GM11168 (cell line): ENCODE data around the gene SEMA3A.

Experiments used
- in situ Hi-C: fragments of 300-500 bp; cut with MboI; formaldehyde crosslinking; loops from one replicate; pipeline ENCODE4 v1.12.0; 2022; ENCODE audit warnings: low sequenced_read_pairs; ENCODE audit not compliant: unreplicated experiment

The SEMA3A gene

DNA sequence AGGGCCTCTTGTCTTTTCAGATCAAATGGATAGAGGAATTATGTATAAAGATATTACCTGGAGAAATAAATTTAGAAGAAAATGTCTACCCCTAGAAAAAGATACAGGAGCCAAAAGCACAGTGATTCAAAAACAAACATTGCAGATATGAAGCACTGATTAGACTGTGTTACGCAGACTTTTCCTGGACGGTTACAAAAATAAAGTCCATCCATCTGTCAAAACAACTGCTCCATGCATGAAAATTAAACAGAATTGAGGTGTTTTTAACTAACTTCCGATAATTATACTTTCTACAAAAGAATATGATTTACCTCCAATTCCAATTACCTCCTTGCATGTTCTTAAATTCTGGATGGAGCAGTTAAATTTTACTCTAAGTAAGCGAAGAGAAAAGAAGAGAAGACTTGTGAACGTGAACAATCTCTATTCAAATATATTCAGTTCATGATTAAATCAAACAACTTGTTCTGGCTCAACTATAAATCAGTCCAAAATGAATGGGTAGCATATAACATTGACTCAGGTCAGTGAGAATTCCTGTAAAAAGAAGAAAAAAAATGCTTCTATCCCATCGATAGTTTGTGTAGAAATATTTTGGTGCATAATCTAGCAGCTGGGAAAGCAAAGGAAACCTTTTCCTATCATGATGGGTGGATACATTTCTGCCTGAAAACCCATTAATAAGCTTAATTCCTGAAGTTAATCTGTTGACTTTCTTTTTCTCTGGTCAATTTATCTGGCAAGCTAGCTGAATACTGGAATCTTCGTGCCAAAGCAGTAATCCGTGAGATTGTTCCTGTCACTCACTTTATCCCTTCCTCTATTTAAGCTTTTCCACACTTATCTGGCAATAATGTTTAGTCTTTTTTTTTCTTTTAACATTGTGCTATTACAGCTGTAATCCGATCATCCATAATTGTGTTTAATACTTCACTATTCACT lies 80.4 kb downstream of the SEMA3A start:
- in situ Hi-C loops = no loop called here

DNA sequence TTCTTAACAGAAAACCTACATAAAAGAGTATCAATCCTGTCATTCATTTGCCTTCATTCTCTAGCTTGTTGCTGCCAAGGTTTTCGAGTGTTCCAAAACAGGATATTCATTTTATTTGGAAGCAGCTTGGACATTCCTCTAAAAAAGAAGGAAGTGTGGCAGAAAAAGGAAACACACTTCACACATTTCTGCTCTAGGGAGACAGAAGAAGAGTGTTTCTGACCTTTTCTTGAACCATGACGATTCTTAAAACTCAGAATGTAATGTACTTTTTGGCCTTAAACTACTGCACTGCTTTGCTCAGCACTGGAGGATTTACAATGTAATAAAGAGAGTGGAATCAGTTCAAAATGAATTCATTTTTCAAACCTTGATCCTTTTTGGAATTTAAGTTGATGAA lies 81.3 kb downstream of the SEMA3A start:
- in situ Hi-C loops = no loop called here

DNA sequence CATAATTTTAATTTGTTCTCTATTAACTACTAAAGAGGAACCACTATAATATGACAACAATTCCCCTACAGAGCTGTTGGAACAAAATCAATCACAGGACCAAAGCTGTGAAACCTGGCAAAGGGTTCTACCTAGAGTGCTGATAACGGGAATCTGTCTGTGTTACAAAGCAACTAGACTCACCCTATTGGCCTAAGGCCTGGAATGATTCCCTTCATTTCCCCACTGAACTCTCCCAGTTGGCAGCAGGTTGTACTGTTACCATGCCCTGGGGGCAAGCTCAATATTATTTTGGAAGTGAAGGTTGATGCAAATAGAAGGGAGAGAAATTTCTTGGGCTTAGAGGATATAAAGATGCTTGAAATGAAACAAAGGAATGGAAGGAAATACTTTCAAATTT lies 81.8 kb downstream of the SEMA3A start:
- in situ Hi-C loops = no loop called here

DNA sequence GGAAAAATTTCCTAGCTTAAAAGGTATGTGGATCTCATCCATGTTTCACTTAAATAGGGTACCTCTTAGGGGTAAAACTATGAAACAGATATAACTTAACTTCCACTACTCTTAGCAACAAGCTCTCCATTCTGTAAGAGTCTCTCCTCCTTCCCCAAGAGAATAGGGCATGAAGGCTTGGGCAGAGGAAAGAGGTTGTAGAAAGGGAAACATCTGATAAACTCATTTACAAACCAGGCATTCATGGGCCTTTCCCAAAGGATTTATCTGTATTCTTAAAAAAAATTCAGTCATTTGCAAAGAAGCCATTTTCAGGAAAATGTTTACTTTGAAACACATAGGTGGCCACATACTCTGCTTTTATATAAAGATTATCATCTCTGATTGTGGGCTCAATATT lies 82.7 kb downstream of the SEMA3A start:
- in situ Hi-C loops = no loop called here

DNA sequence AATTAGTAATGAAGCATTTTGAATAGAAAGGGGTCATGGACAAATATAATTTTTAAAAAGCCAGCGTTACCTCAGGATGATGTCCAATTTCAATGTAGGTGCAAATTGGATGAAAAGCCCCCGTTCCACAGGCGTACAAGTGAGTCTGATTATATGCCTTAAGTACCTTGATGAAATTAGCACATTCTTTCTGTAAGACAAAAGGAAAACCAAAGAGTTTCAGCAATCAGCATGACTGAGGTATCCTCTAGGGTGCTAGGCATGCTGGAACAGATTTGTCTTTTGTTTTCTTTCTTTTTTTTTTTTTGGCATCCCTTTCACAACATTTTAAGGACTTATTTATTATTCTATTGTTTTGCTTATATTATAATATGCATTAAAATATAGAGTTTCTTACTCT lies 84.2 kb downstream of the SEMA3A start:
- in situ Hi-C loops = no loop called here

DNA sequence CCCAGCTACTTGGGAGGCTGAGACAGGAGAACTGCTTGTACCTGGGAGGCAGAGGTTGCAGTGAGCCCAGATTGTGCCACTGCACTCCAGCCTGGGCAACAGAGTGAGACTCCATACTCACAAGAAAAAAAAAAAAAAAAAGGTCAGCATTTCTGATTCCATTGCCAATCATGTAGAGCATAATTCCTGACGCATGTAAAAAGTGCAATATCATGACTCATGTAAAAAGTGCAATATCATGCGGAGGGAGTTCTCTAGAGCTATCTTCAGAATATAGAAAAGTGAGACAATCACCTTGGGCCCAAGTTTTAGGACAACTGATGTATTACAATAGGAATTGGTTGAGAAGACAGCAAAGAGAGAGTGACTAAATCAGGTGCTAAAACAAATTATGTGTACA lies 85.8 kb downstream of the SEMA3A start:
- in situ Hi-C loops = no loop called here

DNA sequence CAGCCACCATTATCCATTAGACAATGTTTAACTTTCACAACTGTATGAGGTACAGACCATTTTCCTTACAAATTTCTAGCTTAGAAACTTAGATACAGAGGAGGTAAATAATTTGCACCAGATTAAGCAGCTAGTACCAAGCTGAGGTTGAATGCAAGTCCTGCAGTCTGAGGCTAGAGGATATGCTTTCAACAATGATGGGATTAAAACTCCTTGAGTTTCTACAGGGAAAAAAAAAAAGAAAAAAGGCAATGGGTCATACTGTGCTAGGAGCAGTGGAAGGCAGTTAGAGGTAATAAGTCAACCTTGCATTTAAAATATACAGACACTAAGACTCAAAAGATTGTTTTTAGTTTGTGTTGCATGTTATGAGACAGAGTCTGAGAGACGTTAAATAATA lies 86.5 kb downstream of the SEMA3A start:
- in situ Hi-C loops = no loop called here

DNA sequence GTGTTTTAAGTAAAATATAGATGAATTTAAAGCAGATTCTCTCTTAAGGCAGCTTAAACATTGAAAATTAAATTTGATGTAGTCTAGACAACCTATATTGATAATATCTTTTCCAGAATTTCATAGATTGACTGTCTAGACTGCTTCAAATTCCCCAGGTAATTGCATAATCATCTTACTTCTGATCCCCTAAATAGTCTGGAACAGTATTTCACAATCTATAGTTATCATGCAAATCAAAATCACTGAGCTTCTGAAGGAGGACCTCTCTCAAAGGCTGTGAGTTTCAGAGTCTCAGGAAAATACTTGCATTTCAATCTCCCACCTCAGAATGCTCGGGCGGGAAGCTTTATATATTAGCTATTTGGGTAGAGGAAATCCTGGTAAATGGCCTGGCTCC lies 87.3 kb downstream of the SEMA3A start:
- in situ Hi-C loops = no loop called here

DNA sequence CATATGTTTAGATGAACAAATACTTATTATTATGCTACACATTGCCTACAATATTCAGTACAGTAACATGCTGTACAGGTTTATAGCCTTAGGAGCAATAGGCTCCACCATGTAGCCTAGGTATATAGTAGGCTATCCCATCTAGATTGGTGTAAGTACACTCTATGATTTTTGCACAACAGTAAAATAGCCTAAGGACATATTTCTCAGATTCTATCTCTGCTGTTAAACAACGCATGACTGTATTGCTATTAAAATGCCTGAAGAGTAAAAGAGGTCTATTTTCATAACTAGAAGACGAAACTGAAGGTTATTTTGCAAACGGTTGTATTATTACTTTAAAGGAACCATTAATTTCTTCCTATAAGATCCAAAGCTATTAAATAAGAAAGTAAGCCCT lies 88.3 kb downstream of the SEMA3A start:
- in situ Hi-C loops = no loop called here

DNA sequence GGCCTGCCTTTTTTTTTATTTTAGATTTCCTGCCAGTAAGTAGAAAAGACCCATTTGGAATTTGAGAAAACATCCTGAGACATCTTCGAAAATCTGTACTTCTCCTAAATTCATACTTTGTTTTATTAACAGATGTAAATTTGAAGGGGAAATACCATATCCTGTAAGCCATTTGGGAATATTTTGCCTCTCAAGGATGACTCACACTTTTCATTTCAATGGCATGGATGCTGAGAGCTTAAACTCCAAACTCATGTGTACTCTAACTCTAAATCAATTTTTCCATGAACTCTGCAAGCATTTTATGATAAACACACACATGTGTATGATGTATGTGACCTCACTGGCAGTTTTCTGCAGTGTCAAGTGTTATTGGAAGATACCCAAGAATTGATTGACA lies 89.0 kb downstream of the SEMA3A start:
- in situ Hi-C loops = no loop called here

DNA sequence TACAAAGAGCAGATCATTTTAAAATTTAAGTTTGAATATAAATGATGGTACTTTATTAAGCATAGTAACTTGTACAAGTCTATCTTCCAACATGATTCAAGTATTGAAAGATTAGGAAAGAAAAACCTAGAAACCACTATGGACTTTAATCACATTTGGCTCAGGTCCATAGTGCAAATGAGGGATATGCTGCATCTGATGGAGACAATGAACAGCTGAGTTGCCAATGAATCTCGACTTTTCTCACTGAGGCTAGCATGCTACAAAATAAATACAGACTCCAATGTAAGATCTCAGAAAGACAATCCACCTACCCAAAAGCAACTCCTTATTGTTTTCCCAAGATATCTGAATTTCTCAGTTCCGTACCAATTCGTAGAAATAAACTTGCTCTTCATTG lies 89.8 kb downstream of the SEMA3A start:
- in situ Hi-C loops = no loop called here

DNA sequence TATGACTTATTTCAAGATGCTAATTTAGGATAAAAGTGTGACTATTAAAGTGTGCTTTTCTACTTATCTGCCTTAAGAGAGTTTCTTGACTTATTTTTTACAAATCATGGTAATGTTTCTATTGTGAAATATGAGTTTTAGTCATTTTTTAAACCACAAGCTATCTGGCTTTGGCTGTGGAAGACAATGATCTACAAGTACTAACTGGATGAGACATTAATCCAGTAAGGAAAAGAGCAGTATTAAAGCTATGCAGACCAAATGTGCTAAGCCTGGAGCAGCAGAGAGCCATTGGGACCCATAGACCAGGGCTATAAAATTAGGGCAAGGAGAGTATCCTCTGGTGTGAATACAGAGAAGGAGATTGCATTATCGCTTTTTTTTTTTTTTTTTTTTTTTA lies 92.4 kb downstream of the SEMA3A start:
- in situ Hi-C loops = no loop called here

DNA sequence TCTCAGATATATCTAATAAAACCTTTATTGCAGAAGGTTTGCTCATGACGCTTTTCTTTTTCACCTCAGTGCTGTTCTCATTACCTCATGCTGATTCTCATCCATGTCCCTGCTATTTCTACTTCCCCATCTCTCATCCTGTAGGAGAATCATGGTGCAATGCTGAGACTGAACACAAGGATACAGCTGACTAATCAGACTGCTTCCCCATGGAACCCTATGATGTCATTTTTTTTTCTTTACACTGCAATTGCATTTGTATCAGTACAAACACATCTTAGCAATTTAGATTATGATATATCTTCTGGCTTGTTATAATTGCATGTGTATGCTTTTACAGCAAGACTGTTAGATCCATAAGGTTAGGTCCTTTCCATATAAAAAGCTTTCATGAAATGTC lies 93.7 kb downstream of the SEMA3A start:
- in situ Hi-C loops = no loop called here

DNA sequence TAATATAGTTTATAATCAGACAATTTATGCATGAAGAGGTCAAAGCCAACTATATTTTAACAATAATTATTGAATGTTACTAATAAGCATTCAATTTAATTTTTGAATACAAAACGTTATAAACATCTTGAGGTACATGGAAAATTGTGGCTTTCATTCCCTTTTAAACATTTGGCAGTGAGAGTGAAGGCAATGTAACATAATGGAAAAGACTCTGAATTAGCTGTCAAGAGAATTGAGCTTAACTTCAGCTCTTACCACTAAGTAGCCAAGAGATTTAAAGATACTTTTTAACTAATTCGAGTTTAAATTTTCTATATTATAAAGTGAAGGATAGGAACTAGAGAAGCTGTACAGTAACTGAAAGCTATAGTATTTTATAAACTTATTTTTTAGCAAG lies 98.6 kb downstream of the SEMA3A start:
- in situ Hi-C loops = no loop called here

DNA sequence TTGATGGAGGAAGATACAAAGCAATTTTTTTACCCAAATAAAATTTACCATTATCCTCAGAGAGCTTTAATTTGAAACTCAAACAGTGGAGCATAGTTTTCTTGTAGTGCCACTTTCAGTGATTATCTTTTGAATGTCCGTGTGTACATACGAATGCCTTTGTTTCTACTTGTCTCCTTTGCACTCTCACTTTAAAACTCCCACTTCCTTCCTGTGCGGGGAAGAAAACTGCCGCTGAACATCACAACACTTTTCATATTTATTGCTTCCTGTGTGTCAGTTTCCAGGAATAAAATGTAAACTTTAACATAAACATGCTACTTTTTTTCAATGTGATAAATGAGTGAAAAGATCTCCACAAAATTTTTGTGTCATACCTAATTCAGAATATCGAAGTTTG lies 102.4 kb downstream of the SEMA3A start:
- in situ Hi-C loops = no loop called here

DNA sequence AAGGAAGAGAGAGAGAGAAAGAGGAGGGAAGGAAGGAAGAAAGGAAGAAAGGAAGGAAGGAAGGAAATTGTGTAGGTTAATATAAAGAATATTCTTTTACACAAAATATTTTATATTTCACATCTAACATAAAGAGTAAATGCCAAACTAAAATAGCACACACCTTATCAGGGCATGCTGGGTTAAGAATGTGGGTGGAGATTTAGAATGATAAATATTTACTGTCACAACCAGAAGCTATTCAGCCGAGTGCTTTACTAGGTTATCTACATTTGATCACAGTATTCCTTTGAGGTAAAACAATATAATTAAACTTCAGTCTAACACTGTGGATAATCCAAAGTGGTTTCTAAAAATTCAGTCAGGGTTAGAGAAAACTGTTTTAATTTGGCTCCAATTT lies 103.3 kb downstream of the SEMA3A start:
- in situ Hi-C loops = no loop called here

DNA sequence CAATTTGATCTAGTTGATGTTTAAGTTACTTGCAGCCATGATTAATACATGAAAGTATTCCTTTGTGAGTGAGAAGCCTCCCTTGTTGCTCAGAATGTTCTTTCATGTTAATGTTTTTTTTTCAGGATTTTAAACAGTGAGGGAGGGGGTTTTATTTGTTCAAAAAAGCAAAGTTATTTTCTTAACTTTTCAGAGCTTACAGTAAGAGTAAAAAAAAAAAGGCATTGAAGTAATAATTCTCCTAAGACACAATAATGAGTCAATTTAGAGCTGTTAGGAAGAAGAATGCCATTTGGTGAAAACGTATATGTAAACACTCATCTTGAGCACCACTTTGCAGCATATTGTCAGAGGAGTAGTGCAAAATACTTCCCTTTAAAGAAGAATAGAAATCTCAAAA lies 105.8 kb downstream of the SEMA3A start:
- in situ Hi-C loops = no loop called here

DNA sequence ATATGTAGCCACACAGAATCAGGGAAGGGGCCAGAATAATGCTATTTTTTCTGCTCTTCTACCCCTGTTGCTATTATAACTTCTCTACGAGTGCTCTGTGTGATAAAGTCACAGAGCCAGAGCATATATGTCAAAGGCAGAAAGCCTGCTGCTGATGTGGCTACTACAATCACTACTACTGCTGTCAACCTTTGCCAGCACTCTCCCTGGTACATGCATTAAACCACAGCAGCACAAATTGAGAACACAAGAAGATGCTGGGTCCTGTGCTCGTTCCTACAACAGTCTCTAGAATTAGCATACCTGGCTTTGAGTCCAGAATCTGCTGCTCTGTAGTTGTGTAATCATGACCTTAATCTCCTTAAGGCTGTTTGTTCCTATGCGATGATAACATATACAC lies 108.6 kb downstream of the SEMA3A start:
- in situ Hi-C loops = no loop called here

DNA sequence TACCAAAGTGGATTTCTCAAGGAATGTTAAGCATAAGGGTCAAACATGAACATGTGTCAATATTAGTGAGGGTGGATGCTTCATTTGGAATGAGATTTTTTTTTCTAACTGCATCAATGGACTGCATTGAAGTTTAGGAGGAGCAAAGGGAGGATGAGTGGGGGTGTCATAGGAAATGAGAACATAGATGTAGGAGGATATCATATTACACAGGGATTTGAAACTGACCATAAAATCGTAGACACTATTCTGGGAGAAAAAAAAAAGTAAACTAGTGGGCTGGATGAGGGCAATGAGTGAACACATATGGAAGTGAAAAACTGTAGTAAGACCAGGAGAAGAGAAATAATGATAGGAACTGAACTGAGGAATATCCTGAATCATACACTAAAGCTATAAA lies 109.4 kb downstream of the SEMA3A start:
- in situ Hi-C loops = no loop called here

DNA sequence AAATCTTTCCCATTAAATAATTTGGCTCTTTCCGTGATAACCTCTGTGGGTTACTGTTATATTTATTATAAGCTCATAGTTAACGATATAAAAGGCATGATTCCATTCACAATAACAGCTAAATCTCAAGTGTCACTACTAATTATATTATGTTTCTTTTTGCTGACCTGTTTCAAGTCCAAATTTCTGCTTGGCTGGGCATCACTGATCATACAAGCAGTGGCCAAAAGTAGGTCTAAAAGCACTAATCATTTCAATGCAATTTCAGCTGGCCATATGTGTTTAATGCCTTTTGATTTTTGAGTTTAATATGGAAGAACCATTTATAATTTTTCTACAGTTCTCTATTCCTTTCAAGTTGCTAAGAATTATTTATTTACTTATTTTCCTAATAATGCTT lies 110.7 kb downstream of the SEMA3A start:
- in situ Hi-C loops = no loop called here

DNA sequence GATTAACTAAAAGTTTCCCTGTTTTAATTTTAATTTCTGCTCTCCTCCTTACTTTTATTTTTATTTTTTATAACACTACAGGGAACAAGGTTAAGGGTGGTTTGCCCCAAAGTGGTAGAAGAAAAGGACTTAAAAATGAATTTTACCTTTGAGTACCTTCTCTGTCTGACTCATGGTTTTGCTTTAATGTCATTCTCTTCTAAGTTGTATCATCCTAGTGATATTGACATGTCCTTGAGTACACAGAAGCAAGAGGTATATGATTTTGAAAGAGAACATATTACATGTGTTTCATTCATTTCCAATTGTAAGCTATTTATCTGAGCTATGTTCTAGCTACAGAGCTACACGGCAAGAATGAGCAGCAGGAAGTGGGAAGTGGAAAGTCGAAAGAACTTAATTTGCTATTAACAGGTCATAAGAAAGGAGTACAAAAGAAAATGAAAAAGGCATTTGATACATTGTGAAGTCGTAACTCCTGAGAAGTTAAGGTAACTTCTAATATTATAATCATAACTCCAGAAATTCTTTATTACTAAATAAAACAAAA lies 112.5 kb downstream of the SEMA3A start:
- in situ Hi-C loops = no loop called here

DNA sequence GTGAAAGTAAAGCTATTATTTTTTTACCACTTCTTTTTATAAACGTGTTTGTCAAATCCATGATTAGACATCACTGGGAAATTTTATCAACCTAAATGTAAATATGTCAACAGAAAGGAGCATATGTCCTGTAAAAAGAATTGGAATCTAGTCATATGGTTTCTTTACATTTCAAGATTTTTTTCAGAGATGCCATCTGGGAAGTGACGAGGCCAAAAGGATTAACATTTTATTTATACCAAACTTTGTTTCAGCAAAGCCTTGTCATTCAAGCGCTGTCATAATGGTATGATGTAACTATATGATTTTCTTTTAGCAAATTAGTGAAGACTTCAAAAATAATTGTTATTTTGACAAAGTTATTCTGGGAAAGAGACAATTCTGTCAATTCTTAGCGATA lies 117.3 kb downstream of the SEMA3A start:
- in situ Hi-C loops = no loop called here
